GDM1 (cell line): Measurements from ENCODE around the gene RGS17.

Source experiments
- DNase-seq: peaks from one replicate; lab custom pipeline; 2025; lab: John Stamatoyannopoulos, UW

RGS17 gene

GRCh38 chr6:153084393-153084792, 46.7 kb downstream of the RGS17 start:
- DNase-seq, result no peak

DNA sequence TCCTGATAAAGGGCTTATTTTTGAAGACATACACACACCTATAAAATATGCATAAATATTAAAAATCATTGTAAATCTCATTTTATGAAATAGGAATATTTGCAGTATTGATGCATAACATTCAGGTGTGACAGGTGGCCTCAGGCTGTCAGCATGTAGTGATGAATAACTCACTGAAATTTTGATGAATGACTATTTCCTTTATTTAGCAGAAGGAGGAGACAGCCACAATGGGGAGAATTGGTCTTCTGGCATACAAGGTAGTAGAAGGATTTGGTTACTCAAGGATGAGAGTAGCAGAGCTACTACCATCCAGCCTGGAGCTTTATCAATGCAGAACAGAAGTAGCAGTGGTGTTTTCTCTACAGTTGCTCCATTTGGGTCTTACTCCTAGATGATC, 47.2 kb downstream of the RGS17 start:
- DNase-seq, result no peak

DNA sequence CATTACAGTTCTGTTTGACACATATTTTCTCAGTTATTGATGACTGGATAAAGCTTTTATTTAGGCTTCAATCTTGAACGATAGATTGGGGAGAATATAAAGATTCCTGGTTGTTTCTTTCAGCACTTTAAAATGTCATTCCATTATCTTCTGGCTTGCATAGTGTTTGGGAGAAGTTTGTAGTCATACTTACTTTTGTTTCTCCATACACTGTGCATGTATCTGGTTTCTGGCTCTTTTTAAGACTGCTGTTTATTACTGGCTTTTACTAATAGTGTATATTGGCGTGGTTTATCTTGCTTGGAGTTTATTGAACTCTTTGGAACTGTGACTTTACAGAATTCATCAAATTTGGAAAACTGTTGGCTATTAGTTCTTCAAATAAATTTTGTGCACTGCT, 49.2 kb downstream of the RGS17 start:
- no peak for DNase-seq

GRCh38 chr6:153076431-153076830, 54.7 kb downstream of the RGS17 start:
- no peak for DNase-seq

- DNase-seq, result no peak
These were observed 56.3 kb downstream of the RGS17 start for GRCh38 chr6:153074761-153075160.

- no peak for DNase-seq
These were observed 57.2 kb downstream of the RGS17 start for GRCh38 chr6:153073841-153074240.

DNA sequence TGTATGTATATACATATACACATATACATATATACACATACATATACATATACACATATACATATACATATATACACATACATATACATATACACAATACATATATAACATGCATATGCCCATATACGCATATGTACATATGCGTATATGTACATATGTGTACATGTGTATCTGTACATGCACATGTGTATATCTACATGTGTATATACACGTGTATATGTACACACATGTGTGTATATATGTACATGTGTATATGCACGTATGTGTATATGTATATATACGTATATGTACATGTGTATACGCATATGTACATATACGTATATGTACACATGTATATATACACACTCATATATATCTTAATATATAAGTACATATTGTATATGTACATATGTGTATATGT, 60.3 kb downstream of the RGS17 start:
- DNase-seq, result no peak

GRCh38 chr6:153069897-153070296, 61.2 kb downstream of the RGS17 start:
- DNase-seq, result no peak

DNA sequence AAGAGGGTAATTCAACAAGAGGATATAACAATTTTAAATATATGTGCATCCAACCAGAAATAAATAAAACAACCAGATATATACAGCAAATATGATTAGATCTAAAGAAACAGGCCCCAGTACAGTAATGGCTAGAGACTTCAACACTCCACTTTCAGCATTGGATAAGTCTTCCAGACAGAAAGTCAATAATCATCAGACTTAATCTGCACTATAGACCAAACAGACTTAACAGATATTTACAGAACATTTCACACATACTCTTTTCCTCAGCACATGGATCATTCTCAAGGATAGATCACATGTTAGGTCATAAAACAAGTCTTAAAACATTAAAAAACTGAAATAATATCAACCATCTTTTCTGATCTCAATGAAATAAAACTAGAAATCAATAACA, 65.9 kb downstream of the RGS17 start:
- no peak for DNase-seq

- DNase-seq, result no peak
These were observed 67.1 kb downstream of the RGS17 start for GRCh38 chr6:153063936-153064335.

- no peak for DNase-seq
These were observed 68.6 kb downstream of the RGS17 start for GRCh38 chr6:153062516-153062915.

DNA sequence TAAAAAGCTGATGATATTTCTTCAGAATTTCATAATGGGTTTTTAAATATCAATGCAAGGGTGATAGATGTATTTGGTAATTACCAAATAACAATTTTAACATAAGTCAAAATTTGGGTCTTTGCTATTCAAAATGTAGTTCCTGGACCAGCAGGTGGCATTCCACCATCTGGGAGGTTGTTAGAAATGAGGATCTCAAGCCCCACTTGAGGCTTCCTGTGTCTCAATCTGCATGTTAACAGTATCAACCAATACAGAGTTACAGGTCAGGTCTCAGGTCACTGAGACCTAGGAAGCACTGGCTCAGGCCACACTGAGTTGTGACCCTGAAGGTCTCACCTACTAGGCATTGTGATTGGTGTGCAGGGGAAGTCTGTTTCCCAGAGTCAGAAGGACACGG, 71.3 kb downstream of the RGS17 start:
- no peak for DNase-seq

- DNase-seq, result no peak
These were observed 71.8 kb downstream of the RGS17 start for GRCh38 chr6:153059311-153059710.

DNA sequence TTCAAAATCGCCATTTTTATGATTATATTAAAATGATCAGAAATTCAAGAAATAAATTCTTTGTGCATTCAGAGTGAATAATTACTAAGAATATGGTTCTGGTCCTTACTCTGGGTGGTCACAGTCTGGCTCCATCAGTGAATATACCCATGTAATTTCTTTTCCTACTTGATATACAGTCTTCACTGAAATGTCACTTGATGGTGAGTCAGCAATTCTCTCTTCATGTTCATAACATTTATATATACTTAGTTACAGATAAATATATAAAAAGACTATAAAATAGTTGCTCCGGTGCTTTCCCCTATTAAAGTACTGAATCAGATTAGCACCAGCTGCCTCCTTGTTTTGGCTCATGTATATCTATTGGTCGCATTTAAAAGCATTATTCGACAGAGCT, 72.2 kb downstream of the RGS17 start:
- DNase-seq, result no peak

DNA sequence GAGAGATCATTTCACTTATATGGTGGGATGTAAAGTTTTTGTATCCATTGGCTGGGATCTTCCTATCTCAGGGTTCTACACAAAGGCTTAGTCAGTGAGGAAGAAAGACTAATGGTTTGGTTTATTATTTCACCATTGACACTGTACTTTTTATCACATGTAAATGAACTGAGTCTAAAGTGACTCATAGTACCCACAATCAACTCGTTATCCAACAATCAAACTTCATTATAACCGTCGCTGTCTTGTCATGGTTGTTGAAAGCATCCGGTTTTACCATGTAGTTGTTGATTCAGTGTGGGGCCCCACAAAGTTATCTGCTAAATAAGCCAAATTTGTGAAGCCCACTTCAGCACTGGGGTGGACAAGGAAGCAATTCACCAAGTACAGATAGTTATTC, 72.8 kb downstream of the RGS17 start:
- no peak for DNase-seq

GRCh38 chr6:153056308-153056707, 74.8 kb downstream of the RGS17 start:
- DNase-seq, result no peak

- DNase-seq, result no peak
These were observed 79.3 kb downstream of the RGS17 start for GRCh38 chr6:153051801-153052200.

- no peak for DNase-seq
These were observed 82.5 kb downstream of the RGS17 start for GRCh38 chr6:153048631-153049030.

- no peak for DNase-seq
These were observed 83.7 kb downstream of the RGS17 start for GRCh38 chr6:153047386-153047785.

DNA sequence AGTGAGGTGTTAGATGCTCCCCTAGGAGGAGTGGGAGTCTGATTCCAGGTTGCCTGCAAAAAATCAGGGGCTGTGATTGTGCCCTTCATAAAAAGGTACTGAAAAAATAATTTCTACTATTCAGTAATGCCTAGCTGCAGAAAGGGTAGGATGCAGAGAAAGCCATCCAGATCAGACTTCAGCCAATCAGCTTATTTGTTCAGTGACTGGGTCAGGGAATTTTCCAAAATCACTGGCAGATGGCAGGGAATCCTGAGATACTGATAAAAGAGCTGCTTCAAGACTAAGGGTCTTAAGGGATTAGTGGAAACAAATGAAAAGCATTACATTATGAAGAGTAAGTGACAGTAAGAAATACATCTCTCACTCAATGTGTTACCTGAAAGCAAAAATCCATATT, 85.8 kb downstream of the RGS17 start:
- no peak for DNase-seq

- no peak for DNase-seq
These were observed 86.8 kb downstream of the RGS17 start for GRCh38 chr6:153044295-153044694.

GRCh38 chr6:153043719-153044118, 87.4 kb downstream of the RGS17 start:
- DNase-seq, result no peak

DNA sequence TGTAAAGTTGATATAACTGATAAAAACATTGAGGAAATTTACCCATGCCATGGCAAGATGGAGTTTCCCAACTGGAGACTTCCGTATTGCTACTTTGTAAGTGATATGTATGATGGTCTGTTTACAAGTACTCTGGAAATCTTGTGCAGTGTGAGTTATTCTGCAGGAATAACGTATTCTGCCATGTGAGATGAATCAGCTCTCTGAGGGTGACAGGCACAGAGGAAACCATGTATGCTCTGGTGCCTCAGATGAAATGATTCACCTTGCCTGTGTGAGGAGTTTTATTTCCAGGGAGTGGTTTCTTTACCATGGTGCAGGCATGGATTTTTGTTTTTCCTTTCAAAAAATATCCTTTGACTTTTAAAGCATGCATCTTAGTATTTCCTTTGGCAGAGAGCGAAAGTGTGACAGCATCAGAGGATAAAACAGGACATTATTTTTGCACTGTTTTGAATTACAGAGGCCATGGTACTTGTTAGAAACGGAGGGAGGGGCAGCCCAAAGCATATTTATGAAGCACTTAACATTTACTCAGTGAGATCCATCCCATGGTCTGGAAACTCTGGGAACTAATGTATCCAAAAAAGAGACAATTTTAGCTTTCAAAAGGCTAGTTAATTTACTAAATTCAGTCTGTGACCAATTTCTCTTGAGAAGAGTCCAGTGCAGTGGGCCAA, 92.6 kb downstream of the RGS17 start:
- no peak for DNase-seq

DNA sequence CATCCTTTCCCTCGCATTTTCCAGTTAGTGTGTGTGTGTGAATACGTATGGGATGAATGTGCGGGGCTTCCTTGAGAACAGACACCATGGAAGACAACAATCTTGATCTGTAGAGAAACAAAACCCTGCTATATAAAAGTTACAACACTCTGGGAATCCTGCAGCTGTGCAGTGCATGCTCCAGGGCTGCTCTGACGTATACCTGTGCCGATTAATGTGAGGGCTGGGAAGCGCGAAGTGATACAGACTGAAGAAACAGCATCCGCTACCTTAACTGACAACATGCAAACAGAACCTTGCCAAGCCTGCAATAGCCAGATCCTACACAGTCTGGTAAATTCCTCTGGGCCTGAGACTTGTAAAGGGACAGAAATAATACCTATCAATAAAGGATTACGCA, 96.9 kb downstream of the RGS17 start:
- DNase-seq, result no peak
